Brain microvascular endothelial cell (primary cell): ENCODE measurements around the gene MS4A1.

Experiments used
- DNase-seq: peaks from one replicate; pipeline ENCODE4 v3.0.0-alpha.2; 2020
- H3K27ac ChIP-seq: fragments of 250-450 bp; sonication (Bioruptor Pico); 2 replicates; pipeline ENCODE4 v1.5.1; 2020; ENCODE audit warnings: mild to moderate bottlenecking, moderate library complexity
- H3K27me3 ChIP-seq: fragments of 250-450 bp; sonication (Bioruptor Pico); replicated peaks from 2 replicates; pipeline ENCODE4 v1.5.1; 2020; ENCODE audit warnings: mild to moderate bottlenecking
- H3K36me3 ChIP-seq: fragments of 250-450 bp; sonication (Bioruptor Pico); replicated peaks from 2 replicates; pipeline ENCODE4 v1.5.1; 2020; ENCODE audit warnings: mild to moderate bottlenecking
- H3K4me3 ChIP-seq: 2 replicates; pipeline ENCODE4 v1.5.1; 2011; ENCODE audit warnings: low read depth, mild to moderate bottlenecking, control low read depth, low read length, moderate library complexity
- in situ Hi-C: cut with HindIII; loops from 2 replicates; pipeline ENCODE4 v1.10.0; 2017; ENCODE audit warnings: low sequenced_read_pairs, low pct_ligation_motif_present
- TF ChIP-seq, protein P1 (sequence below): IDR thresholded peaks from 2 replicates; pipeline ENCODE4 v1.5.1; 2011; ENCODE audit warnings: low read depth, mild to moderate bottlenecking, moderate library complexity, low read length, control low read depth, inconsistent platforms; ENCODE audit errors: missing control alignments

Gene MS4A1

DNA sequence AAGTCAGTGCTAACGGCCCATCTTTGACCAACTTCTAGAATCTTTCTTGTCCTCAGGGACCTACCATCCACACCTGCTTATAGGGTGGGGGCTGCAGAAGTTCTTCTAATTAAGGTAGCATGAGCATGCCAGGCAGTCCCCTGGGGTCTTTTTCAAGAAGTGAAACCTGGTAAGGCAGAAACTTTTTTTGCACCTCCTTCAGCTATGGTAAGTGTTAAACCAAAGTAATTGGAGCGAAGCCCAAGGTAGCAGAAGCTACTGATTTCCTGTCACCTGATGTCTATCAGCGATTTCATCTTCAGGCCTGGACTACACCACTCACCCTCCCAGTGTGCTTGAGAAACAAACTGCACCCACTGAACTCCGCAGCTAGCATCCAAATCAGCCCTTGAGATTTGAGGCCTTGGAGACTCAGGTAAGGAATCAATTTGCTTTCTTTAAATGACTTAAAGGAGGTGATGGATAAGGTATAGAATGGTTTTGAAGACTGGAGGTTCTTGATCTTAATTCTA lies at the start of gene MS4A1:
TSS of gene MS4A1 (plus strand) at position 317 of the 512 bp plus-strand sequence. CDS start 6,528 bp downstream, outside the sequence.
- Histone ChIP-seq H3K27ac (no peak within 1 kb of the TSS), H3K4me3 (no peak within 1 kb of the TSS), H3K36me3 (no peaks in the 10 kb centered on the region), H3K27me3 (no peaks in the 10 kb centered on the region)
- TF ChIP-seq, protein P1, sequence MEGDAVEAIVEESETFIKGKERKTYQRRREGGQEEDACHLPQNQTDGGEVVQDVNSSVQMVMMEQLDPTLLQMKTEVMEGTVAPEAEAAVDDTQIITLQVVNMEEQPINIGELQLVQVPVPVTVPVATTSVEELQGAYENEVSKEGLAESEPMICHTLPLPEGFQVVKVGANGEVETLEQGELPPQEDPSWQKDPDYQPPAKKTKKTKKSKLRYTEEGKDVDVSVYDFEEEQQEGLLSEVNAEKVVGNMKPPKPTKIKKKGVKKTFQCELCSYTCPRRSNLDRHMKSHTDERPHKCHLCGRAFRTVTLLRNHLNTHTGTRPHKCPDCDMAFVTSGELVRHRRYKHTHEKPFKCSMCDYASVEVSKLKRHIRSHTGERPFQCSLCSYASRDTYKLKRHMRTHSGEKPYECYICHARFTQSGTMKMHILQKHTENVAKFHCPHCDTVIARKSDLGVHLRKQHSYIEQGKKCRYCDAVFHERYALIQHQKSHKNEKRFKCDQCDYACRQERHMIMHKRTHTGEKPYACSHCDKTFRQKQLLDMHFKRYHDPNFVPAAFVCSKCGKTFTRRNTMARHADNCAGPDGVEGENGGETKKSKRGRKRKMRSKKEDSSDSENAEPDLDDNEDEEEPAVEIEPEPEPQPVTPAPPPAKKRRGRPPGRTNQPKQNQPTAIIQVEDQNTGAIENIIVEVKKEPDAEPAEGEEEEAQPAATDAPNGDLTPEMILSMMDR: no peak
- in situ Hi-C loops: no loop called here
- DNase-seq: no peak

DNA sequence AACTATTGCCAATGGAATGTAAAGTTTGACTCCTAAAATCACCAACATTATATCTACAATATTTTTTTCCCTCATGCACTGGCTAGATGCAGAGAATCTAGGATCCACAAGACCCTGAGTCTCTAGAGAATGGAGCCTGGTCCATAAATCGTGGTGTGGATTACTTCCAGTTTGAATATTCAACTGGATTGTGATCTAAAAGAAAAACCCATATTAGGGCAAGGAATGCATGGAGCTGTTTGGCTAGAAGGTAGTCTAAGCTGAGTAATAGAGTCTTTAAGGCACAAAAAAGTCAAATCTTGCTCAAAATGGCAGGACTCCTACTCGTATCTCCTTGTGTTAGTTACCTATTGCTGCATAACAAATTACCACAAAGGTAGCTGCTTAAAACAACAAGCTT lies 35.6 kb upstream of the MS4A1 start:
- no peaks in the 10 kb centered on the region for H3K36me3 ChIP-seq
- DNase-seq: no peak
- no peak overlapping the region for H3K4me3 ChIP-seq
- TF ChIP-seq, protein P1: no peak
- in situ Hi-C loops: no loop called here
- no peak overlapping the region for H3K27ac ChIP-seq
- no peaks in the 10 kb centered on the region for H3K27me3 ChIP-seq

DNA sequence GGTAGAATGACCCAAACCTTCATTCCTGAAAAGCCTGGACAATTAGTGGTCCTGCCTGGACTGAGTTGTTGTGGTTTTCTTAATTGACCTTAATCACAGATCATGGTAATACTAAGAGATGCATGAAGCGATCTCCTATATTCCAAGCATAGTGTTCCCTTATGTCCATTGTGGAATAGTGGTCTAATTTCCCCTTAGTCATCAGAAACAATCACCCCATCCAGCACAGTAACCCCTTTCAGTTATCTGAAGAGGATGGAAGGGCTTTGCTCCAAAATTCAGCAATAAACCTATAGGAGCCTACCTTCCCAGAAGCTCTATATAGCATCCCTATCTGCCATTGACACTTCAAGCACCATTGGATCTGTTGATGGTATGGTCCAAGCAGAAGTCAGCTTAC lies 33.0 kb upstream of the MS4A1 start:
- DNase-seq: no peak
- no peaks in the 10 kb centered on the region for H3K36me3 ChIP-seq
- TF ChIP-seq, protein P1: no peak
- in situ Hi-C loops: no loop called here
- no peak overlapping the region for H3K27ac ChIP-seq
- no peak overlapping the region for H3K4me3 ChIP-seq
- no peaks in the 10 kb centered on the region for H3K27me3 ChIP-seq

DNA sequence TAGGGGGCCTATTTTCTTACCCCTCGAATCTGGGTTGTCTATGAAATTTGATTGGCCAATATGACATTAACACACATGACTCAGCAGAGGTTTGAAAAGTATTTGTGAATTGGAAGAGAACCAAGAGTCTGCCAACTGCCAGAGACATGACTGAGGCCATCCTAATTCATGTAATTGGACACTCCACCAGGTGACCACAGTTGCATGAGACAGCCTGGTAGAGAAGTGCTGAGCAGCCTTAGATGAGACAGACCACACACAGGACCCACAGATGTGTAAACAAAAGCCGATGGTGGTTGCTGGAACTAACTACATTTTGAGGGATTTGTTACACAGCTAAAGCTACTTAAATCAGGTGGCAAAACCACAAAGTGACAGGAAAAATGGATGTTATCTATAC lies 27.1 kb upstream of the MS4A1 start:
- in situ Hi-C loops: no loop called here
- Histone ChIP-seq H3K27ac (no peak overlapping the region), H3K4me3 (no peak overlapping the region), H3K36me3 (no peaks in the 10 kb centered on the region), H3K27me3 (no peaks in the 10 kb centered on the region)
- no peak for DNase-seq
- TF ChIP-seq, protein P1: no peak

DNA sequence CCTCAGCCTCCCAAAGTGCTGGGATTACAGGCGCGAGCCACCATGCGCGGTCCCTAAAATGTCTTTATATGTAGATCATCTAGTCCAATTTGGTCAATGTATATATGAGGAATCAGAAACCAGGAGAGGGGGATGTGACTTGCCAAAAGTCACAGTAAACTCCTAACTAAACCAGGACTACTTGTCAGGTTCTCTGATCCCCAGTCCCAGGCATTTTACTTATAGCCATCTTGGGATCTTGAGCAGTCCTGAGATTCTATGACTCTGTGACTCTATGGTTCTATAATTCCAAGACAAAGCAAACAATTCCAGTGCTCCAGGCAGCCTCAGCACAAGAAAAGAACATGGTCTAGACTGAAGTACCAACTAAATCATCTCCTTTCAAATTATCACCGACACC lies 26.4 kb upstream of the MS4A1 start, which contains the start of gene MS4A5:
TSS of gene MS4A5 (plus strand) at position 301 of the 400 bp plus-strand sequence. CDS start 103 bp downstream, outside the sequence.
- TF ChIP-seq, protein P1: no peak
- in situ Hi-C loops: no loop called here
- Histone ChIP-seq H3K4me3 (no peak within 1 kb of the TSS), H3K36me3 (no peaks in the 10 kb centered on the region), H3K27me3 (no peaks in the 10 kb centered on the region), H3K27ac (no peak within 1 kb of the TSS)
- DNase-seq: no peak

DNA sequence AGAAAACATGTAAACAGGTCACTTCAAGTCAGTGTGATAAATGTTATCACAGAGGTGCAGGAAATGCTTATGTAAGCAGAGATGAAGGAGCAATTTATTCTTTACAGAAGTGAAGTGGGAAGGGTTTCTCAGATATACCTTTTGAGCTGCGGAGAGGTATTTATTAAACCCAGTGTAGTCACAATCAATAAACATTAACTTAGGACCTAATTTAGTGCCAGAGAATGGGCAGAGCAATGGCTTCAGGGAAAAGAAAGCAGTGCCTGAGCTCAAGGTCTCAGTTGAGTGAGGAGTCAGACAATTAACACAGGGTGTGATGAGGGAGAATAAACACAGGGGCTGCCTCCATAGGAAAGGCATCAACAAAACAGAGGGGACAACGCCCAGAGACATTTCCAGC lies 24.4 kb upstream of the MS4A1 start:
- no peak for DNase-seq
- in situ Hi-C loops: no loop called here
- H3K27ac ChIP-seq: no peak overlapping the region
- H3K36me3 ChIP-seq: no peaks in the 10 kb centered on the region
- no peaks in the 10 kb centered on the region for H3K27me3 ChIP-seq
- TF ChIP-seq, protein P1: no peak
- H3K4me3 ChIP-seq: no peak overlapping the region
